Renal pelvis (tissue), 4 donors: Measurements from ENCODE around the gene MADD. TPM values are rescaled to one million over a fixed set of nuclear protein-coding genes. Genes with fewer than 3 reads are reported as not detected.
"Not testable (repeated sequence)": the region's sequence is repeated elsewhere in the genome, so short reads cannot be mapped to it uniquely, and the experiment has no call there.

Source experiments
- DNase-seq: peaks from one replicate; pipeline ENCODE4 v3.0.0-alpha.2; 2013
- polyA plus RNA-seq, 3 donors: library from polyadenylated mRNA; unstranded; fragments of 120-200 nt; gene quantifications; one replicate each; pipeline ENCODE4 v1.2.1, GENCODE V29; 2013; ENCODE audit not compliant: insufficient read length in 3 of 3

Gene MADD
- polyA plus RNA-seq, 3 donors: 46.6 to 57.8 (median 54.0) TPM

GRCh38 chr11:47316501-47316900 lies 46.6 kb downstream of the MADD start:
- DNase-seq: not testable (repeated sequence)

GRCh38 chr11:47317064-47317828 lies 47.3 kb downstream of the MADD start:
- DNase-seq: no peak

- no peak for DNase-seq
Measured at GRCh38 chr11:47318166-47318565, 48.2 kb downstream of the MADD start.

GRCh38 chr11:47324520-47324919 lies 54.6 kb downstream of the MADD start:
- no peak for DNase-seq

DNA sequence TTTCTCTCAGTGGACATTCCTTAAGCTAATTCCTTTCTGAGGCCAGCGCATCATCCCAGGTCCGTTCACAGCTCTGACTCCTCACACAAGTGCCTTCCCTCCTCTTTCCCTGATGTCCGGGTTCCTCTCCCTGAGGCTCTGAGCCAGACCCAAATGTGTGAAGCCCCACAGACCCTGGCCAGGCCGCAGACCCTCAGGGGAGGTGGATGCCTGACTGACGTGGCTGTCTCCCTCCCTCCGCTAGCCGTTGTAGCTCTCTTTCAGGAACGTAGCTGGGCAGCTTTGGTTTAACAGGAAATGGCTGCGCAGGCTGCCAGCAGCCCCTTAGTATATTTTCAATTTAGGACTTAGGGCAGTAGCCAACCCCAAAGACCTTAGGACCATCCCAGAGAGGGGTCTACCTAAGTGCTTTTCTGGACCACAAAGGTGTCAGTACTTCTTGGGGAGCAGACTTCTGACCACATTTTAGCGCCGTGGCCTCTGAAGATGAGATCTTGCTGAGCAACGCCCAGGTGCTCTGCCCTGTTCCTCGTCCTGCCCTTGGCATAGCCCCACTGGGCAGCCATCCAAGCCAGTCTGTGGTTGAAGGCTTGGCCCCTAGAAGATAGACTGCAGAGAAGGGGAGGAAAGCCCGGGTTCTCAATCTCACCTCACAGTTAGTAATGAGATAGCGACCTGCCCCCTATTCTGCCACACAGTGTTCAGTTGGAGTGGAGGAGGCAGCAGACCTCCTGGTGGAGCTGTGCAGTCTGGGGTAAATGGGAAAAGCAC lies 55.5 kb downstream of the MADD start:
- DNase-seq: no peak

DNA sequence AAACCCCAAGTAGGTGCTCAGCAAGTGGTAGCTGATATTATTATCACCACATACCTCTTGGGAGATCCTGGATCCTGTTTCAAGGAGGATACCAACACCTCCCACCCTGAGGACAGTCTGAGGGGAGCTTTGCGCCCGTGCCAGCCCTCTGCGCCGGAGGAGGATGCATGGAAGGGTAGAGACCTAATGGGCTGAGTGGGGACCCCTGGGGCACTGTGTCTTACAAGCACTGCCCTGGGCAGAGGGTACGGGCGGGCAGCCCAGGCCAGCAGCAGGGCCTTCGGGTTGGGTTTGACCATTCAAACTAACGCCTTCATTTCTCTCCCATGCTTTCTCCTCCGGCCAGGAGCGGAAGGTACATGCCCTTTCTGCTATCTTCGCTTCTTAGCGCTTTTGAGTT lies 56.3 kb downstream of the MADD start:
- no peak for DNase-seq

DNA sequence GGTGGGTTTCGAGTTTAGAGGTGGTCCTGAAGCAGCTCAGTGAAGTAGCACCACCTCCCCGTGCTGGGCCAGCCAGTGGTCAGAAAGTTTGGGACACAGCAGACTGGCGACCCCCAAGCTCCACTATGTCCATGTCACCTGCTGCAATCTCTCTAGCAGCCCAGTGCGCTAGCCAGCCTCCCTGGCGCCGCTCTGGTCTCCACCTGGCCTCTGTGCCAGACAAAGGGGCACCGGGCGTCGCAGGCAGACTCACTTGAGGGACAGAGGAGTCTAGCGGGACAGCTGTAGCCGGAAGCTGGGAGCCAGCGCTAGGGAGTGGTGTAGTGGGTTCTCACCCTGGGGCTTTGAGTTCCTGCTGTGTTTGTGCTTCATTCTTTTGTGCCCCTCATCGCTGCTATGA lies 57.1 kb downstream of the MADD start:
- no peak for DNase-seq

- no peak for DNase-seq
Measured at GRCh38 chr11:47327949-47328348, 58.0 kb downstream of the MADD start.

GRCh38 chr11:47328449-47329390 lies 58.8 kb downstream of the MADD start:
- no peak for DNase-seq

DNA sequence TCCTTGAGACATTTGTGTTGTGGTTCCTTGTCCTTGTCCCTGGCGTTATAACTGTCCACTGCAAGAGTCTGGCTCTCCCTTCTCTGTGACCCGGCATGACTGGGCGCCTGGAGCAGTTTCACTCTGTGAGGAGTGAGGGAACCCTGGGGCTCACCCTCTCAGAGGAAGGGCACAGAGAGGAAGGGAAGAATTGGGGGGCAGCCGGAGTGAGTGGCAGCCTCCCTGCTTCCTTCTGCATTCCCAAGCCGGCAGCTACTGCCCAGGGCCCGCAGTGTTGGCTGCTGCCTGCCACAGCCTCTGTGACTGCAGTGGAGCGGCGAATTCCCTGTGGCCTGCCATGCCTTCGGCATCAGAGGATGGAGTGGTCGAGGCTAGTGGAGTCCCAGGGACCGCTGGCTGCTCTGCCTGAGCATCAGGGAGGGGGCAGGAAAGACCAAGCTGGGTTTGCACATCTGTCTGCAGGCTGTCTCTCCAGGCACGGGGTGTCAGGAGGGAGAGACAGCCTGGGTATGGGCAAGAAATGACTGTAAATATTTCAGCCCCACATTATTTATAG lies 59.6 kb downstream of the MADD start:
- DNase-seq: no peak

DNA sequence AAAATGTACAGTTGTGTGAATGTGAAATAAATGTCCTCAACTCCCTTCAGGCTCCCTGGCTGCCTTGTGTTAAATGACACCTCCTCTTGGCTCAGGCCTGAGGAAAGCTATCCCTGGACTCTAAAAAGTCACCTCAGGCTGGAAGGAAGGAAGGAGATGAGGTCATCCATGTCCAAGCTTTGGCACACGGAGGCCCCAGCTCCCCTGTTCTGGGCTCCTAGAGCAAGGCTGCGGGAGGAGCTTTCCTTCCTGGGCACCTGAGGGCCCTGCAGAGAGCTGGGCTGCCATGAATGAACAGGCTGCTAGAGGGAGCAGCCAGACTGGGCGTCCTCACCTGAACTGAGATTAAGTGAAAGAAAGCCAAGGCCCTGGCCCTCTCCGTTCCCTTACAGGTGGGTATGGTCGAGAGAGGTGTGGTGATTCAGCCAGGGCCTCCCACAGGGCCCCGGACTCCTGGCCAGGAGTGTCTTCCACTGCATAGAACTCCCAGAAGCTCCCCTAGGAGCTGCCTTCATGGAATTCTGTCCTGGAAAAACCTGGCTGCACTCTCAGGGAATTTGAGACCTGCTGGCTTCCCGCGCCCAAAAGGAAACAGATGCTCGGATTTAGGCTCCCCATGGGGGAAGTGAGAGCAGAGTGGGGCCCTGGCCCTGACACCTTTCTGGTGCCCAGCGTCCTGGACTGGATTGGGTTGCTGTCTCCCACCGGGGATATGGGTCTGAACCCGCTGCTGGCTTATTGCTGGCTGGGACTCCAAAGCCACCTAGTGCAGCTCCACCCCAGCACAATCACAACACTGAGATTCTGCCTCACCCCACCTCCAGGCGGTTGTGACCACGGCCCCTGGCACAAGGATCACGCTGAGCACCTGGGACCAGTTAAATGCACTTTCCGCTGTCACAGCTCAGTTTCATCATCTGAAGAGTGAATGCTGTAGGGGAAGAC lies 60.3 kb downstream of the MADD start:
- peak; percentile 9 for DNase-seq

GRCh38 chr11:47331454-47332302 lies 61.7 kb downstream of the MADD start:
- no peak for DNase-seq

DNA sequence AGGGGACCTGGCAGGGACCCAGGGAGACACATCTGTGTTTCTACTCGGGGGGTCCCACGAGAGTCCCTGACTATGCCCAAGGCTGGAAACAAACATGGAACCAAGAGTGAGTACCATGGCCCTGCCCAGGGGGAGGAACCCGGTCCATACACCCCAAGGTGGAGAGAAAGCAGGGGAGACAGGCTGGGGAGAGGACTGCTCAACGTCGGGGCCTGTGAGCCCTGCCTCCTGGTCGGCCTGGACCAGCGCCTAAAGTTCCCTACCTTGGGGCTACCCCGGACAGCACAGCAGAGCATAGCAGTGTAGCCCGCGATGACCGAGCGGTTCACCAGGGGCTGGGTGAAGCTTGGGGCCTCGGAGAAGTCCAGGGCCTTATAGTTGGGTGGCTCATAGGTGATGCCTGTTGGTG lies 62.4 kb downstream of the MADD start:
- DNase-seq: no peak

DNA sequence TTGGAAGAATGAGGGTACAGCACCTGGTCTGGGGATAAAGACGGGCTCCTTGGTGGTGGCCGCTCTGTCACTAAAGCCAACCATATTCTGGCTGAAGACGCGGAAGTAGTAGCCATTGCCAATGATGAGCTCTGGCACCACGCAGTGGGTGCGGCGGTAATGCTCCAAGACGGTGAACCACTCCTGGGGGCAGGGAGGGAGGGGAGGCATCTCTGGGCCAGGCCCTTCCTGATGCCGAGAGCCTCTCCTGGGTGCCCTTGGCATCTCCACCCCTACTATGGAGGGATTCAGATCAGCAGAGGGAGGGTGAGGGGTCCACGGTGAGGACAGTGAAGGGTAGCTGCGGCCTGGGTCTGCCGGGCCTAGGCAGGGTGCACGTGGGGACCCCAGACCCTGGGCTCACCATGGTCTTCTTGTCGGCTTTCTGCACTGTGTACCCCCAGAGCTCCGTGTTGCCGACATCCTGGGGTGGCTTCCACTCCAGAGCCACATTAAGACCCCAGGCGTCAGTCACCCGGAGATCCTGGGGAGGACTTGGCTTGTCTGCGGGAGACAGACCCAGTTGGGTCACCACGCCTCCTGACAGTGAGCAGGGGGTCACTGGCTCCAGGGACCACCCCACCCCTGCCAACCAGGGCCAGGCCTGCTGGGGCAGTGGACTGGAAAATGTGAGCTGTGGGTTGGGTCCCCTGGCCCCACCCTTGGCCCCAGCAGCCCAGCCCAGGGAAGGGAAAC lies 63.0 kb downstream of the MADD start:
- DNase-seq: no peak

- DNase-seq: no peak
Measured at GRCh38 chr11:47333526-47333845, 63.6 kb downstream of the MADD start.

DNA sequence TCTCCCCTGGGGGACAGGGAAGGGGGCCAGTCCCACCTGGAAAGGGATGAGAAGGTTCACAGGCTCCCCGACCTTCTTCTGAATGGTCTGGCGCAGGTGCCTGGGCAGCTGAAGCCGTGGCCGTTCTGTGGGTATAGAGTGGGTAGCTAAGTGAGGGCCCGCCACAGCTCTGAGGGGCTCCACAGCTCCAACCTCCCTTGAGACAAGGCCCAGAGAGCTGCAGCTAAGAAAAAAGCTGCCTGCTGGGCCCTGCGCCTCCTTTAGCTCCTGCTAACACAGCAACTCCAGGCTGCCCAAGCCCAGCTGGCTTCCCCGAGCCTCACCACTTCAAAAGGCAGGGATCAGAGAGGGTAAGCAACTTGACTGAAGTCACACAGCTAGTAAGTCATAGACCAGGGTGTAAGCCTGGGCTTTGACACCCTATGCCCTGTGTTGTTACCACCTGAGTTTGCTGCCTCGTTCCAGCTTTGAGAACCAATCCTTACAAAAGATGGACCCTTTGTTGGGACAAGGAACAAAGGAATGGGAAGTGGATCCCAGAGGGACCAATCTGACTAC lies 64.0 kb downstream of the MADD start:
- no peak for DNase-seq

- not testable (repeated sequence) for DNase-seq
Measured at GRCh38 chr11:47334699-47335411, 64.9 kb downstream of the MADD start.

- no peak for DNase-seq
Measured at GRCh38 chr11:47335733-47336132, 65.8 kb downstream of the MADD start.
